GM21526 (cell line): ENCODE measurements around the gene NHLRC3.
"Not testable (repeated sequence)": the region's sequence is repeated elsewhere in the genome, so short reads cannot be mapped to it uniquely, and the experiment has no call there.

ENCODE experiments used
- ATAC-seq: cut with Tn5 transposase; IDR thresholded peaks from one replicate; pipeline ENCODE4 v1.9.1; 2021; ENCODE audit warnings: moderate library complexity; ENCODE audit not compliant: unreplicated experiment, low FRiP score

Gene NHLRC3

DNA sequence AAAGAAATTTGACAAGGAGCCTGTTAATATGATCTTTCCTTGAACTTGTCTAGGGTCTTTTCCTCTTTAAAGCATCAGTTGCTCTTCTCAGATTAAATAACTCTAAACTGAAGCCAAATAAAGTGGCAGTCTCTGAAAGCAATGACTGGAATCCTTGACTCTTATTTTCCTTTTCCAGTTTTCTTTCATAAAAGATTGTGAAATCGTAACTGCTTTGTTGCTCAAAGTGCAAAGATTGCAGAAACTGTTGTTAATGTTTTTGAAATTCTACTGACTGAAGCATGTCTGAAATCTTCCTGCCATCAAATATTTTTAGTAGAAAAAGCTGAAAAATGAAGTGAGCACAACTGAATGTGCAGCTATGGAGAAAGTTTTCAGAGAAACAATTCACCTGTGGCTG is 1.9 kb downstream of the NHLRC3 start:
- no peak for ATAC-seq

DNA sequence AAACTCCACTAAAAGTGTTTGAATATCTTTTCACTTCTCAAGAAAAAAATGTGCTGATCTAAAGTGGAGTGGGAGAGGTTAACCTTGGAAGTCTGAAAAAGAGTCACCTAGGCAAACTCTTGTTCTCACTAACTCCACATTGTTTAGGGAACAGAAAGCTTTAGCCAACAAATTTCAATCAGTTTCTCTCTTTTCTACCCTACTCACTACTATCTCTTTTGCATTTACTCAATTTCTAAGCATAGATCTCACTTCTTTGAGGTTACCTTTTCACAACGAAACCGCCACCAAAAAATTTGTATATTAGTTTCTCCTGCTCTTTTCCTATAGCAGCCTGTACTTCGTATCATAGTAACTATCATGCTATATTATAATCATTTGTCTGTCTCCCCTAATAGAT is 6.3 kb downstream of the NHLRC3 start:
- peak; percentile 67 for ATAC-seq

DNA sequence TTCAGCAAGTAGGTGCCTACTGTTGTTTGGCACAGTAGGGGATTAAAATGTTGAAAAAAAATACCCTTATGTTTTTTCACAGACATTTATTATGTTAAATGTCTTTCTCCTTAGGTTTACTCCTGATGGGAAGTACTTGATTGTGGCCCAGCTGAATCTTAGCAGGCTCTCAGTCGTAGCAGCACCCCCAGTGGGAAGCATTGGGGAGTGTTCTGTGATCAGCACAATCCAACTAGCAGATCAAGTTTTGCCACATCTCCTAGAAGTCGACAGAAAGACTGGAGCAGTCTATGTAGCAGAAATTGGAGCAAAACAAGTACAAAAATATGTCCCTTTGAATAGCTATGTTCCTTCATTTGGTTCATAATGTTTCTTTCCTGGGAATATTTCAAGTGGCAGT is 9.3 kb downstream of the NHLRC3 start:
- no peak for ATAC-seq

GRCh38 chr13:39048806-39049205 is 10.6 kb downstream of the NHLRC3 start:
- ATAC-seq: no peak

- ATAC-seq: no peak
These were observed 11.0 kb downstream of the NHLRC3 start for GRCh38 chr13:39049274-39049673.

DNA sequence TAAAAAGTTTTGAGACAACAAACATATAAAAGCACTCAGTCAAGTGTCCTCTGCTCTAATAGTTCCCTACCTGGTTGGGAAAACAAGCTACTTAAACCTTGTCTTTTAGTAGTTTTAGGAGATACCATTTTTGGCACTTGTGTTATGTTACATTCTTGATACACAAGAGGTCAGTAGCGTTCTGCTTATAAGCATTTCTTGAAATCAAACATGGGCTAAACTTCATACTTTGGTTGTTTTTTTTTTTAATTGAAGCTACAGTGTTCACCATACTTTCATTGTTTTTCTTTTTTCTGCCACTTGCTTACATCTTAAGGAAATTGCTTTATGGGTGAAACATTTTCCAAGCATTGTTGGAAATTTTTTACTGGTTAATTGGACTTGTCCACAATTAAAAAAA is 12.9 kb downstream of the NHLRC3 start:
- ATAC-seq: no peak

- no peak for ATAC-seq
These were observed 14.7 kb downstream of the NHLRC3 start for GRCh38 chr13:39052944-39053343.

DNA sequence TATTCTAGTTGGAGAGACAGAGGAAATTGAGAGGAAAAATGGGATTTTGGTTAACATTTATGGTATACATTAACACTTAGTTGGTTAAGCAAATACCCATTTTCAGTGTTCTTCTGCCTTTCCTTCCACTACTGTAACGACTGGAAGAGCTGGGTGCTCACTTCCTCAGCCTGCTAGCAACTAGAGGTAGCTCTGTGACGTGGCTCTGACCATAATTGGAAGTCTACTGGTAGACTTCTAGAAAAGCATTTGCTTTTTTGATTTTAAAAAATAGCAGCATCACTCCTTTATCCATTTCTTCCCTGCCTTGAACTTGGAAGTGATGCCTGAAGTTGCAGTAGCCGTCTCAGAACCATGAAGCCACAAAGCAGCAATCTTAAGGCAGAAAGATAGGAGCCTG is 15.9 kb downstream of the NHLRC3 start:
- no peak for ATAC-seq

- ATAC-seq: no peak
These were observed 17.8 kb downstream of the NHLRC3 start for GRCh38 chr13:39056018-39056417.

- no peak for ATAC-seq
These were observed 19.8 kb downstream of the NHLRC3 start for GRCh38 chr13:39058040-39058439.

DNA sequence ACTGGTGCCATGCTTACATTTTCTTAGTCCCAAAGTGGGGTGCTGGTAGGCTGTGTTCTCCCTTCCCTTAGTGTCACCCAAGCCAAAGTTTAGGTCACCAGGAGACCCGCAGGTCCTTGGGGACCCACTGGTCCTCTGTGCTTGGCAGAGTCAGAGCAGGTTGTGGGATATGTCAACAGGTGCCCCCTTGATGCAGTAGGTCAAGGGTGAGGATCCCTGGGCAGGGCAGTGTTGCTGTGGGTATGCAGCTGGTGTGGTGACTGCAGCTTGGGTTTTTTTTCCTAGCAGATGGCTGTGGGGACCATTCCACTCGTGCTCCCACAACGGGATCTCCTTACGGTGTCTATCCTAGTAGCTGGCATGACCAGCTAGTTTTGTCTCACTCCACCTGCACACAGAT is 23.7 kb downstream of the NHLRC3 start:
- no peak for ATAC-seq

- no peak for ATAC-seq
These were observed 34.6 kb downstream of the NHLRC3 start for GRCh38 chr13:39072842-39073241.

- no peak for ATAC-seq
These were observed 35.7 kb downstream of the NHLRC3 start for GRCh38 chr13:39073983-39074382.

- ATAC-seq: not testable (repeated sequence)
These were observed 48.1 kb downstream of the NHLRC3 start for GRCh38 chr13:39086251-39086945.

DNA sequence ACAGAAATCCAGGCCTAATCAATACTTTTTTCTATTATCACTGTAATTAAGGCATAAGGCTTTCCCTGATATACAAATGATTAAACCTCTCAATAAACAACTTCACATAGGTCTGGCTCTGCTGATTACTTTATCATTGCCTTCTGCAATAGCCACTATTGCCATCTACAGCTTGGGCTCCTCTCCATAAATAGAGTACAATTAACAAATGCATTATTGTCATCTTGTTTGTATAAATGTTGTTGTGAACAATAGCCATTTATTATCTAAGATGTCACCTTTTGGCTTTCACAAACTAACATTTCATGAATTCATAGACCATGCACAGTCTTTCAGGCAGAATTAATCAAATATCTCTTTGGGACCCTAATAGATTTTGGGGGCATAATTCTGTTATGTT is 53.3 kb downstream of the NHLRC3 start:
- no peak for ATAC-seq

DNA sequence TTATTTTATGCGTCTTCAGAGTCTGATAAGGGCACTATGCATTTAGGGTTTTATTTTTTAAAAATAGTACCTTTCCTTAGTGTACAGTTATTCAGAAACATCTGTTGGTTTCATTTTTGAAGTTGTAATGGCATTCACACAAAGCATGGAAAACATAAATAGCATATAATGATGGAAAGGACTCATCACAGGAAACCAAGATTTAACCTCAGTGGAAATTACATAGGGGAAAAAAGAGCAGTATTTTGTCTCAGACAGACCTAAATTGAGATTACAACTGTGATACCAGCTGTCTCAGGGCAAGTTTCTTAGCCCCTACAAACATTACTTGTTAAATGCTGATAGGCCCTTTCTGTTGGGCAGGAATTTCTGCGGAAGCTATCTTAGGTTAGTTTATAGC is 57.2 kb downstream of the NHLRC3 start:
- no peak for ATAC-seq

DNA sequence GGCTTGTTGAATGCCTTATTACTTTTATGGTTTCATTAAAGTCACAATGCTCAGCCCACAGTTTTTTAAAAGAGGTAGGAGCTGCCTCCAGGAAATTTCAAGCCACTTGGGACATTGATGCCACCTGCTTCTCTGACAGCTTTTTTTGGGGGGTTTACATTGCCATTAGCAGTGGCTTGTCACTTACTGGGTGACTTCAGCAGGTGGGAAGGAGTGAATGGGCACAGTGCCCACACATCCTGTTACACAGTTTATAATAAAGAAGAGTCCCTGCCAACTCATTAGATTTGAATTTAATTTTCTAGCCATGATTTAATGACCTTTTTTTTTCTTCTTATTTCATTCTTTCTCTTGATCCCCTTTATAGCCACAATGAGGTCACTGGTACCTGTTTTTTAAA is 61.0 kb downstream of the NHLRC3 start:
- no peak for ATAC-seq
